NB4 (cell line): ENCODE data around the gene EIF4G3.

Source experiments
- CTCF ChIP-seq: IDR thresholded peaks from one replicate; pipeline ENCODE4 v1.5.1; 2012; ENCODE audit warnings: low read depth, low read length
- MAX ChIP-seq: IDR thresholded peaks from 2 replicates; pipeline ENCODE4 v1.6.1; 2011; ENCODE audit warnings: low read depth, low read length
- MYC ChIP-seq: IDR thresholded peaks from 2 replicates; pipeline ENCODE4 v1.6.1; 2011; ENCODE audit warnings: low read depth, low read length
- POLR2A ChIP-seq: IDR thresholded peaks from 2 replicates; pipeline ENCODE4 v1.6.1; 2011; ENCODE audit warnings: mild to moderate bottlenecking; ENCODE audit not compliant: insufficient read length; ENCODE audit errors: extremely low read depth

- TF ChIP-seq CTCF, result no peak
- no peak for TF ChIP-seq POLR2A
- no peak for TF ChIP-seq MYC
- TF ChIP-seq MAX, result no peak
Observed at GRCh38 chr1:21104683-21105082, 72.0 kb downstream of the EIF4G3 start.
